Osteocyte (in vitro differentiated cells): ENCODE data around the gene GAS2L2. TPM values are rescaled to one million over a fixed set of nuclear protein-coding genes. Genes with fewer than 3 reads are reported as not detected.

Experiments
- DNase-seq: peaks from one replicate; pipeline ENCODE4 v3.0.0; 2021; ENCODE audit warnings: mixed read lengths; ENCODE audit not compliant: unreplicated experiment; ENCODE audit errors: extremely low spot score
- H3K27ac Mint-ChIP-seq: one replicate; pipeline ENCODE4 v1.8.0; 2021; ENCODE audit warnings: mild to moderate bottlenecking, mixed read lengths; ENCODE audit not compliant: unreplicated experiment
- H3K27me3 Mint-ChIP-seq: one replicate; pipeline ENCODE4 v1.8.0; 2021; ENCODE audit warnings: mixed read lengths; ENCODE audit not compliant: unreplicated experiment
- H3K36me3 Mint-ChIP-seq: one replicate; pipeline ENCODE4 v1.8.0; 2021; ENCODE audit warnings: mixed read lengths; ENCODE audit not compliant: unreplicated experiment
- H3K4me1 Mint-ChIP-seq: one replicate; pipeline ENCODE4 v1.8.0; 2021; ENCODE audit warnings: mixed read lengths; ENCODE audit not compliant: unreplicated experiment
- H3K4me3 Mint-ChIP-seq: one replicate; pipeline ENCODE4 v1.8.0; 2021; ENCODE audit warnings: mild to moderate bottlenecking, moderate library complexity, mixed read lengths; ENCODE audit not compliant: unreplicated experiment
- H3K9me3 Mint-ChIP-seq: one replicate; pipeline ENCODE4 v1.8.0; 2021; ENCODE audit warnings: mixed read lengths; ENCODE audit not compliant: unreplicated experiment
- total RNA-seq: library from RNA; stranded (reverse); gene quantifications from 2 replicates; pipeline ENCODE4 v1.2.1, GENCODE V29; 2021
- TF ChIP-seq, protein P1 (sequence below): fragments of 200-600 bp; sonication (generic); IDR thresholded peaks from 2 replicates; pipeline ENCODE4 v1.5.0; 2021; ENCODE audit warnings: antibody characterized with exemption, mild to moderate bottlenecking, moderate library complexity

The GAS2L2 gene
- total RNA-seq, 1 donor from 2014 or later, result not detected

- Mint-ChIP-seq H3K27ac (no peak overlapping the region), H3K9me3 (no peaks in the 10 kb centered on the region), H3K4me3 (no peak overlapping the region), H3K36me3 (no peaks in the 10 kb centered on the region), H3K4me1 (peaks cover 20% of the 10 kb centered on the region), H3K27me3 (no peaks in the 10 kb centered on the region)
- TF ChIP-seq, protein P1, sequence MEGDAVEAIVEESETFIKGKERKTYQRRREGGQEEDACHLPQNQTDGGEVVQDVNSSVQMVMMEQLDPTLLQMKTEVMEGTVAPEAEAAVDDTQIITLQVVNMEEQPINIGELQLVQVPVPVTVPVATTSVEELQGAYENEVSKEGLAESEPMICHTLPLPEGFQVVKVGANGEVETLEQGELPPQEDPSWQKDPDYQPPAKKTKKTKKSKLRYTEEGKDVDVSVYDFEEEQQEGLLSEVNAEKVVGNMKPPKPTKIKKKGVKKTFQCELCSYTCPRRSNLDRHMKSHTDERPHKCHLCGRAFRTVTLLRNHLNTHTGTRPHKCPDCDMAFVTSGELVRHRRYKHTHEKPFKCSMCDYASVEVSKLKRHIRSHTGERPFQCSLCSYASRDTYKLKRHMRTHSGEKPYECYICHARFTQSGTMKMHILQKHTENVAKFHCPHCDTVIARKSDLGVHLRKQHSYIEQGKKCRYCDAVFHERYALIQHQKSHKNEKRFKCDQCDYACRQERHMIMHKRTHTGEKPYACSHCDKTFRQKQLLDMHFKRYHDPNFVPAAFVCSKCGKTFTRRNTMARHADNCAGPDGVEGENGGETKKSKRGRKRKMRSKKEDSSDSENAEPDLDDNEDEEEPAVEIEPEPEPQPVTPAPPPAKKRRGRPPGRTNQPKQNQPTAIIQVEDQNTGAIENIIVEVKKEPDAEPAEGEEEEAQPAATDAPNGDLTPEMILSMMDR, result no peak
- DNase-seq, result no peak
Observed at GRCh38 chr17:35765756-35766488, 12.9 kb upstream of the GAS2L2 start.

DNA sequence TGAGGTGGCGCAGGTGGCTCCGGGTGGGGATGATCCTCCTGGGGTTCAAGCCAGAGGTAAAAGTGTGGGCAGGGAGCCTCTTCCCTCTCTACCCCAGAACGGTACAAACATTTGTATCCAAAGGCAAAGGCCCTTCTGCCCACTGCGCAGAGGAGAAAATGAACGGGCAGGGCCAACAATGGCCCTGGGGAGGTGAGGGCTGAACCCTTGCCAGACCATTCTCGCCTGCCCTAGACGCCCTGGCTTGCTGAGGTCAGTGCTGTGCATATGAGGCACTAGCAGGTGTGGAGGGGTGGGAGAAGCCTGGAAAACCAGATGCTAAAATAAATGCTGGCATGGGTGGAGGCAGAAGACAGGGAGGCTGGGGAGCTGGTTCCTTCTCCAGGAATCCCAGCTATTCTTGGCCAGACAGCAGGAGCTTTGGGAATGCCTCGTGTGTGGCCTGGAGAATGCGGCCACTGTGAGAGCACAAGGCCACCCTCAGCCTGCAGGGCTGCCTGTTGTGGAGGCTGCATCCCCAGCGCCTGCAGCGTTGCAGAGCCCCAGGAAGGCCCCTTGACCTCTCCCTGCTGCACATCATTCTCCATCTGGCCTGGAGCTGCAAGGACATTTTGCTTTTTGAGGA lies 12.2 kb upstream of the GAS2L2 start:
- Mint-ChIP-seq H3K27me3 (peaks cover under 1% of the 10 kb centered on the region), H3K36me3 (no peaks in the 10 kb centered on the region), H3K4me3 (peak overlapping the region; percentile 73), H3K9me3 (no peaks in the 10 kb centered on the region), H3K27ac (no peak overlapping the region), H3K4me1 (peaks cover 20% of the 10 kb centered on the region)
- TF ChIP-seq, protein P1, result no peak
- no peak for DNase-seq

DNA sequence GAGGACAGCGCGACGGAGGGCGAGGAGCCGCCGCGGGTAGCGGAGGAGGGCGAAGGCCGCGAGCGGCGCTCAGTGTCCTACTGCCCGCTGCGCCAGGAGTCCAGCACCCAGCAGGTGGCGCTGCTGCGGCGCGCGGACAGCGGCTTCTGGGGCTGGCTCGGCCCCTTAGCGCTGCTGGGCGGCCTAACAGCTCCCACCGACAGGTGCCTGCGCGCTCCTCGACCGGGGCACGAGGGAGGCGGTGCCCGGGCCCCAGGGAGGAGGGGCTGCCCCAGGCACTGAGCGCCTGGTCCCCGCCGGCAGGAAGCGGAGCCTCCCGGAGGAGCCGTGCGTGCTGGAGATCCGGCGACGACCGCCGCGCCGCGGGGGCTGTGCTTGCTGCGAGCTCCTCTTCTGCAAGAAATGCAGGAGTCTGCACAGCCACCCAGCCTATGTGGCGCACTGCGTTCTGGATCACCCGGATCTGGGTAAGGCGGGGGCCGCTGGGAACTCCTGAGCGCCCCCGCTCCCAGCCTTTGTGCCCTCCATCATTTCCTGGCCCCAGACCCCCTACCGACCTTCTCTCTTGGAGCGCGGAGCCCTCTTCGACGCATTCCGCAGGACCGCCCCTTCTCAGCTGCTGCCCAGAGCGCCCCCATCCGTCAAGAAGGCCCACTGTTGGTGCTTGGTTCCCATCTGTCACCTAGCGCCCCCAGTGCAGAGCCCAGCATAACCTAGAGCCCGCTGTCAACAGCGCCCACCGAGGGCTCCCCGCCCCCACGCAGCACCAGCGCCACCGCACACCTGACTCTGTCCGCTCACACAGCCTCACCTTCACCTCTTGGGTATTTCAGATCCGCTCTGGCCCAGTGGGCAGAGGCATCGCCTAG lies 11.3 kb upstream of the GAS2L2 start:
- Mint-ChIP-seq H3K27me3 (peaks cover 4% of the 10 kb centered on the region), H3K4me3 (peak overlapping the region; percentile 73), H3K27ac (no peak overlapping the region), H3K4me1 (peaks cover 20% of the 10 kb centered on the region), H3K36me3 (no peaks in the 10 kb centered on the region), H3K9me3 (no peaks in the 10 kb centered on the region)
- TF ChIP-seq, protein P1, result peak; percentile 95
- peak; percentile 95 for DNase-seq

- Mint-ChIP-seq H3K4me3 (peak overlapping the region; percentile 73), H3K9me3 (no peaks in the 10 kb centered on the region), H3K36me3 (no peaks in the 10 kb centered on the region), H3K27ac (no peak overlapping the region), H3K27me3 (peaks cover 4% of the 10 kb centered on the region), H3K4me1 (peaks cover 20% of the 10 kb centered on the region)
- no peak for DNase-seq
- TF ChIP-seq, protein P1, result no peak
Observed at GRCh38 chr17:35763767-35764122, 10.7 kb upstream of the GAS2L2 start.

DNA sequence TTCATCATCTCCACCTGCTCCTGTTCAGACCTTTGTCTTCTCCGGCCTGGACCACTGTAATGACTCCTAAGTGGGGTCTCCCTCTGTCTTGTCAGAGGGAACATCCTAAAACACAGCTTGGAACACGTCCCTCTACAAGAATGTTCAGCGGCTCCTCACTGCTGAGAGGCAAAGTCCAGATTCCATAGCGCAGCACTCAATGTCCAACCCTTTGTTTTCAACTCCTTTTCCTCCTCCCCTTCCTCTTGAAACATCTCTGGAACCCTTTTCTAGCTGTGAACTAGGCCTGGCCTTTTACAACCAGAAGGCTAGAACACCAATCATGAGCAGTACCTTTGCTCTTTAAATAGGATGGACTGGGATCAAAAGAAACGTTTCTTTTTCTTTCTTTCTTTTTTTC lies 8.6 kb upstream of the GAS2L2 start:
- TF ChIP-seq, protein P1, result no peak
- peaks cover 20% of the 10 kb centered on the region for H3K4me1 Mint-ChIP-seq
- no peaks in the 10 kb centered on the region for H3K36me3 Mint-ChIP-seq
- no peaks in the 10 kb centered on the region for H3K9me3 Mint-ChIP-seq
- peaks cover 4% of the 10 kb centered on the region for H3K27me3 Mint-ChIP-seq
- DNase-seq, result no peak
- no peak overlapping the region for H3K27ac Mint-ChIP-seq
- no peak overlapping the region for H3K4me3 Mint-ChIP-seq
